GM18868 (cell line): Measurements from ENCODE around the gene CCDC33.

Source experiments
- ATAC-seq: cut with Tn5 transposase; IDR thresholded peaks from one replicate; pipeline ENCODE4 v1.9.1; 2021; ENCODE audit warnings: mild to moderate bottlenecking, moderate library complexity; ENCODE audit not compliant: unreplicated experiment

CCDC33 gene

GRCh38 chr15:74281147-74282133, 45.3 kb downstream of the CCDC33 start:
- no peak for ATAC-seq

GRCh38 chr15:74283368-74283767, 47.2 kb downstream of the CCDC33 start:
- ATAC-seq, result no peak

GRCh38 chr15:74289671-74290070, 53.5 kb downstream of the CCDC33 start:
- no peak for ATAC-seq

- no peak for ATAC-seq
Observed at GRCh38 chr15:74290645-74291044, 54.5 kb downstream of the CCDC33 start.

DNA sequence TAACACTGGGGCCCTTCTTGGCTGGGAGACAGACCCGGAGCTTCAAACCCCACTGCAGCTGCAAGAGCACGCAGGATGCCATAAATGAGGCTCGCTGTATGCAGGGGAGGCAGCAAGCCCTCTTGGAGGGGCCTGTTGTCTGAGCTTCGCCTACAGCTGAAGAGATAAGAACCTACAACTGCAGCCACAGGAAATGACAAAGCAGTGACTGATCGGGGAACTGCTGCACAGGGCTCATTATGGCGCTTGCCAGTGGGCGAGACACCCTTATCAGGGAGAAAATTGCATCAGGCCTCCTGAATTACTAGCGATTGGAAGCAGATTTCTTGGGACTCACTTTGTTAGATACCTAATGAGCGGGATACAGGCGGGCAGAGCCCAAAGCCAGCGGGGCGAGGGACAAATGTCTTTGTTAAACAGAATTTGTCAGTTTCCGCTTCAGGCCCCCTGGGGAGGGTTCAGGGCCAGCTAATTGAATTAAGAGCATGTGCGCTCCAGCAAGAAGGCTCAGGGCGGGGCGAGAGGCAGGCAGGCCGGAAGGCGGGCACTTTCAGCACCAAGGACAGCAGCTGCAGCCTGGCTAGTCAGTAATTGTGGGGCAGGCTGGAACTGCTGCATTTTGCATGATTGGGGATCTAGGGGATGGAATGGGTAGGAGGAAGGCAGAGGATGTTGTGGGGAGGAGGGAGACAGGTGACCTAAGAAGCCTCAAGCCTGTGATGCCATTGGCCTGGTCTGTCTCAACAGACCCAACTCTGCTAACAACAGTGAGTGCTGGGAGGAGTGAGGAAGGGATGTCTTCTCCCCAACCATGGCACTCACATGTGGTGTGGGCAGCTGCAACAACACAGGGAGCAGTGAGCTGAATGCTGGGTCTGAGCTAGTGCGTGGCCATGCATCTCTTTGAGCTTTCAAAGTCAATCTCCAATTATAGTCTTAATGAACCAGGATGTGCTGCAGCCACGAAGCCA, 55.3 kb downstream of the CCDC33 start:
- ATAC-seq, result no peak

- ATAC-seq, result no peak
Observed at GRCh38 chr15:74293021-74293810, 57.1 kb downstream of the CCDC33 start.

DNA sequence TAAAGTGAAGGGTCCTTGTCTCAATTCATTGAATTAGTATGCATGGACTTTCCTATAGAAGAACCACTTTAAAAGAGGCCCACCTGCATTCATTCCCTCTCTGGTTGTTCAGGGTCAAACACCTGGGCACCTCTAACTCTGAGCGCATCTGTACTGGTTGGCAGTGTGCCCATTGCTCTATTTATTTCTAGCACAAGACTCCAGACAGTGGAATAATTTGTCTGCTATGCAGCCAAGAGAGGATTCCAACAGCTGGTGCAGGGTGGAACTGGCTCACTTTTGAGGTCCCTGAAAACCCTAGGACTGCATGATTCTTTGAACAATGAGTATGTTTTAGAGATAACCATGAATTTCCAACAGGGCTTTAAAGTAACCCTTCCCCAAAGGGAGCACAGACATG, 57.9 kb downstream of the CCDC33 start:
- no peak for ATAC-seq

GRCh38 chr15:74295800-74296199, 59.7 kb downstream of the CCDC33 start:
- ATAC-seq, result no peak

DNA sequence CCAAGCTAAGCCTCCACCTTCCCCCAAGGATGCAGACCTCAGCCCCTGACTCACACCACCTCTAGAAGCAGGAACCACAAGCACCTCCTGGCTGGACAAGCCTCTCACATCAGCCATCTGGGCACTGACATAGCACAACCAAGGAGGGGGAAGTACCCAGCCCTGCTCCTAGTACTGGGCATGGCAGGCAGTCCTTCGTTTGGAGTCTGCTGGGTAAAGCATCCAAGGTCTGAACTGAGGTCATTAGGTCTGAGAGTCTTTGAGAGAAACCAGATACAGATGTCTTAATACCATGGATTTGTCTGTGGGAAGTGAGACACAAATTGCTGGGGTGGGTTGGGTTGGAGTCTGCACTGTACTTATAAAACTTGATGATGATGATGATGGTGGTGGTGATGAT, 61.8 kb downstream of the CCDC33 start:
- no peak for ATAC-seq

DNA sequence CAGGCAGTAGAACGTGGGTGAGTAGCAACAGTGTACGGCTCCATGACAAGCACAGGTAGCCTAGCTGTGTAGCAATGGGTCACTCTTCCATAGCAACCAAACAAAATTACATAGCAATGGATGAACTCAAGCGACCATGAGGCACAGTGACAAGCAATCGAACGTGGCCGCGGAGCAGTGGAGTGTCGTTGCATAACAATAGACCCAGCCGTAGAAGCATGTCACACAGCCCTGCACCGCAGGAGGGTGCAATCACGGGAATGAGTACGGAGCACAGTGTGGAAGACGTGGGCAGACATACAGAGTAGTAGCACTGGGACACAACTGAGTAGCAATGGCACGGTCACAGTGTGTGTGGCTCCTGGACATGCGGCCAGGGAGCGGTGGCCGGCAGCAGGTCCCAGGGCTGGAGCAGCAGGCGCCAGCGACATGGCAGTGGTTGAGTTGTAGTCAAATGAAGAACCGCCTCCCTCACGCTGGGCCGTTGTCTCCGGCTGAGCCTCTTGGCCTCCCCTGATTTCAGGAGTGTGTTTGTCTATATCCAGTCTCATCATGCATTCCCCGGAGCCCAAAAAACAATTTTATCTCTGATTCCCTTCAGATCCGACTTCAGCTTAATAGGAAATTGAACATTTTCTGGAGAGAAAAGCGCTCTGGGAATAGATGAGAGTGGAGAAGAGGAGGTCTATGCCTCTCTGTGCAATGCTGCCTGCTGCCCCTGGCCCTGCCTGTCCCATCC, 64.1 kb downstream of the CCDC33 start:
- ATAC-seq, result no peak

GRCh38 chr15:74301583-74302361, 65.6 kb downstream of the CCDC33 start:
- no peak for ATAC-seq

GRCh38 chr15:74302821-74303359, 66.8 kb downstream of the CCDC33 start:
- ATAC-seq, result no peak

DNA sequence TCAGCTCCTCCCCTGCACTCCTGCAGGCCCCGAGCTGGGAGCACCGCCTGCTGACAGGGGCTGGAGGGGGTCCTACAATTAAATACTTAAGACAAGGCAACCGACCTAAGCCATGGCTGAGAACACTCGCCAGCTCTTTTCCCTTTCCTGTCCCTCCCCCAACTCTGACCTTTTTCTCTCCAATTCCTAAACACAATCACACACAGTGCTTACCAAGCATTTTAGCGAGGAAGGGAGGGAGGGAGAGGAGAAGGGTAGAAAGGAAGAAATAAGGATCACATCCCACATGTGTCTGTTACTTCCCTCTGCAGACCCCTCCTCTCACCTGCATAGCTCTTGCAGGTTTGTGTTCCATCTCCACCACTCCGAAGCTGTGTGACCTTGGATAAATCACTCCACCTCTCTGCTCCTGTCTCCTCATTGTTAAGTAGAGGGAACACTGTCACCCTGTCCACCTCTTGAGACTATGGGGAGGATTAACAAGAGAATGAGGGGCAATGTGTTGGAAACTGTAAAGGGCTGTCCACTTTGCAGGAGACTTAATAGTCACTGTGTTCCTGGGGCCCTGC, 67.7 kb downstream of the CCDC33 start:
- ATAC-seq, result no peak

DNA sequence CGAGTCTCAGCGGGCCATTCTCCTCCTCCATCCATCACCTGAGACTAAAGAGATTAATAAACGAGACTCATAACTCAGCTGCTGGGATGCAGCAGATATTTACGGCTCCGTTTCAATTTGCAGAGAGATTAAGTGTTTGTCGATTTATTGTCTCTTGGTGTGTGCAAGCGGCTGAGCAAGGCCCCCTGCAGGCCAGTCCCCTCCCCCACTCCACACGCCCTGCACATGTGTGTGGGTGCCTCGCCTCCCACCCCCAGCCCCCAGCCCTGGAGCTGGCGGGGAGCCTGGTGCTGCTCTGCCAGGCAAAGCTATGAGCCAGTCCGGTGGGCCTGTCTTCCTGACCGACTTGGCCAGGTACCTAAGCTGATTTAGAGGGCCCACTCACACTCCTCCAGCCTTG, 68.3 kb downstream of the CCDC33 start:
- ATAC-seq, result no peak

- no peak for ATAC-seq
Observed at GRCh38 chr15:74305687-74306086, 69.6 kb downstream of the CCDC33 start.

GRCh38 chr15:74306781-74307217, 70.7 kb downstream of the CCDC33 start:
- no peak for ATAC-seq

DNA sequence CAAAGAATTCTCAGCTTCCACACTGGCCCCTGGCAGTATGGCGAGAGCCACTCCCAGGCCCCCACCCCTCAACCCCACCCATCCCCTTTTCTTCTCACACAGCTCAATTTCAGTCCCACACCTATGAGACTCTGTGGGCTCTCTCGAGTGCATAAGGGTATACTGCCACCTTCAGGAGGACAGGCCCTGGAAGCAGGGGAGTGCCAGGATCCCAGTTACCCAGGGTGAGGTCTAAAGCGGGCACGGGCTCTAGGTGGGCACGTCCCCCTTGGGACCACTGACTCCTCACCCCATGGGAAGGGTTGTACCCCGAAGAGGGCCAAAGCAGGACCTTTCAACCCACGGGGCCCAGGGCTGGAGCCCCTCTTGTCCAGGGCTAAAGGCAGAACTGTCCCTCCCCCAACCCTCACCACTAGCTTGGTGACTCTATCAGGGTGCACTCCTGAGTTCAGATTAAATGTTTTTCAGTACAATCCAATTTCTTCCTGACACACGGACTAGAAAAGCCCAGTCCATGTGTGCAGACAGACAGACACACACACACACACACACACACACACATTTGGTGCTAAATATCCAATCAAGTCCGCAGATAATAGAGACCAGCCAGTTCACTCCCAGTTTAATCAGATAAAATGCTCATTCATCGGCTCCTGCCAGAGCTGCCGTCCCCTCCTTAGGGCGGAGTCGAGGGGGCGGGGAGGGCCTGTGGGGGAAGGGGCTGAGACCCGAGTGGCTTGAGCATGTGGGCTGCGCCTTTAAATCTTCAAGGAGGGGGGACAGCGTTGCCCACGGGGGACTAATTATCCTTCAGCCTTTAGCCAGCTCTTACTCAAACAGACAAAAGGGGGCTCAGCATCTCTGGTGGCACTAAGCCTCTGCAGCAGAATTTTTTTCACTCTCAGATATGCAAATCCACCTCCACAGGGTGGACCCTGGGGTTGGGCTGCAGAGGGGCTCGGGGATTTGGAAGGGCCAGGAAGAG, 72.0 kb downstream of the CCDC33 start:
- no peak for ATAC-seq
